ENCODE data around the gene SPNS1. TPM values are rescaled to one million over a fixed set of nuclear protein-coding genes. Genes with fewer than 3 reads are reported as not detected.

Gene SPNS1
- total RNA-seq, 4 donors from 2014 or later, result 15.3 to 24.6 (median 18.9) TPM

DNA sequence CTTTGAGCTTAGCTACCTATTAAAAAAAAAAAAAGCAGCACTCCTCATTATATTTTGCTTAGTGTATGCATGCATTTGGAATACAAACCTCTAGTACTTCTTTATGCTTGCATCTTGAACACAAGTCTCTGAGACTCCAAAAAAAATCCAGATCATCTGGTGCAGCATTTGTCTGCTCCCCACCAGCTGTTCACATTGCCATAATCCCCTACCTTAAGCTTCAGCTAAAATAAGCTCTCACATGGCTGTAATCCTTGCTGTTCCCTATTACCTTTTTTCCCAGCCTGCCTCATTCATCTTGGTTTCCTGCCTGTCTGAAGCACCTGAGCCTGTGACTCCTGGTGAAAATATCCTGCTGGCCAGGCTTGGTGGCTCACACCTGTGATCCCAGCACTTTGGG, 31.3 kb upstream of the SPNS1 start:
- TF ChIP-seq CTCF (IDR thresholded peaks at IDR 0.05; ENCODE audit: low read depth), result no peak

GRCh38 chr16:28946681-28947080, 27.9 kb upstream of the SPNS1 start:
- no peak for TF ChIP-seq CTCF (IDR thresholded peaks at IDR 0.05; ENCODE audit: low read depth)

DNA sequence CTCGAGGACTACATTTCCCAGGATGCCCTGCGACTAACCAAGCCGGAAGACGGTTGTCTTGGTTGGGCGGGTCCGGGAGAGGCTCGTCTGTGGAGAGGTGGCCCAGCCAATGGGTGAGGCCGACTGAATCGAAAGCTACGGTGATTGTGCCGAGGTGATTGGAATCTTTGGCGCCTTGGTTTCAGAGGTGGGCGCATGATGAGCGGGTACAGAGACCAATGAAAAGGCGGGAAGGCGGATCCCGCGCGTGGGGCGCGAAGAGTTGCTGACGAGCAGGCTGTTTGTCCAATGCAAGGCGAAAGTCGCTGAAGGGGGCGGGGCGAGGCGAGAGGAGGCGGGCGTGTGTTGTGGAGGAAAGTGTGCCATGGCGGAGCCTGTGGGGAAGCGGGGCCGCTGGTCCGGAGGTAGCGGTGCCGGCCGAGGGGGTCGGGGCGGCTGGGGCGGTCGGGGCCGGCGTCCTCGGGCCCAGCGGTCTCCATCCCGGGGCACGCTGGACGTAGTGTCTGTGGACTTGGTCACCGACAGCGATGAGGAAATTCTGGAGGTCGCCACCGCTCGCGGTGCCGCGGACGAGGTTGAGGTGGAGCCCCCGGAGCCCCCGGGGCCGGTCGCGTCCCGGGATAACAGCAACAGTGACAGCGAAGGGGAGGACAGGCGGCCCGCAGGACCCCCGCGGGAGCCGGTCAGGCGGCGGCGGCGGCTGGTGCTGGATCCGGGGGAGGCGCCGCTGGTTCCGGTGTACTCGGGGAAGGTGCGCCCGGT, 23.7 kb upstream of the SPNS1 start, which contains the start of gene NFATC2IP:
NFATC2IP (plus strand) TSS at position 290 of the 762 bp plus-strand sequence; CDS start at position 365, 75 bp downstream.
- no peak for TF ChIP-seq CTCF (IDR thresholded peaks at IDR 0.05; ENCODE audit: low read depth)

DNA sequence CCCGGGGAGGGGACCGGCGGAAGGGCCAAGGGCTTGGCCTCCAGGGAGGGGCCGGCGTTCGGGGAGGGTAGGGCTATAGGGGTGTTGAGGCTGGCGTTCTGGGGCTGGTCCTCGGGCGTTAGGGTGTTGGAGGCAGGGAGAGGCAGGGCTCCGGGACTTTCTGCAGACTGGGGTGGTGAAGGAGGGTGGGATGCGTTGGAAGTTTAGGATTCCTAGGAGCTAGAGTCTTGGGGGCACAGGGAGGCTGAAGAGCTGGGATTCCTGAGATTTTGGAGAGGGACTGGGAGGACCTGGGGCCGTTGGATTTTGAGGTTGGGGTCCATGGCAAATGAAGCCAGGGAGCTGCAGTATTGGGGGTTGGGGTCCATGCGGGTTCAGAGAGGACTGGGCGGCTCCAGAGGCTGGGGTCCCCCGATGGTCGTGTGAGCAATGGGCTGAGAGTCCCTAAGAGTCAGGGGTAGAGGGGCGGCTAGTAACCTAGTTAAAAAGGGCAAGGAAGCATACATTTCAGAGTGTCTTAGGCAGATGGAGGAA, 23.1 kb upstream of the SPNS1 start:
- TF ChIP-seq CTCF (IDR thresholded peaks at IDR 0.05; ENCODE audit: low read depth), result no peak

- no peak for TF ChIP-seq CTCF (IDR thresholded peaks at IDR 0.05; ENCODE audit: low read depth)
Measured at GRCh38 chr16:28958216-28958615, 16.4 kb upstream of the SPNS1 start.

GRCh38 chr16:28958836-28959235, 15.7 kb upstream of the SPNS1 start:
- TF ChIP-seq CTCF (IDR thresholded peaks at IDR 0.05; ENCODE audit: low read depth), result no peak

DNA sequence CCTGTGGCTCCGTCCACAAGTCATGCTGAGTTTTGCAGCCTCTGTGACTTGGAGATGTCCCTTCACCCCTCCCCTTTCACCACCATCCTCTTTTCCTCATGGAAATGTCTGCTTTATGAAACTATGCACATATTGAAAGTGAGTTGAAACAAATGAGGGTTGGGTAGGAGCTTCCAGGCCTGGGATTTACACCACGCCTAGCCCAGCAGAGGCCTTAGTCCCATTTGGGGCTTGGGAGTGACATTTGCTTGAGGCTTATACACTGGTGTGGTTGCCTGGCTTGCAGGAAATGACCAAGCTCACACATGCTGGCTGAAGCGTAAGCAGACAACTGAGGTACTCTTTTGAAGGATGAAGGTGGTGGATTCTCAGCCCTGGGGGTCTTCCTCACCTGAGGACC, 10.5 kb upstream of the SPNS1 start:
- no peak for TF ChIP-seq CTCF (IDR thresholded peaks at IDR 0.05; ENCODE audit: low read depth)

Data from subcutaneous adipose tissue (tissue), 4 donors.